Liver (tissue), 9 donors: ENCODE results near the gene HASPIN. TPM values are rescaled to one million over a fixed set of nuclear protein-coding genes. Genes with fewer than 3 reads are reported as not detected.

Experiments used
- DNase-seq: peaks from one replicate; pipeline ENCODE4 v3.0.0-alpha.2; 2017; ENCODE audit warnings: low spot score
- H3K27ac ChIP-seq, 2 donors: one replicate each; pipeline ENCODE4 v1.7.0; 2013; ENCODE audit warnings: inconsistent platforms in 2 of 2, low read length in 2 of 2, control low read depth in 1 of 2, low read depth in 1 of 2, mild to moderate bottlenecking in 1 of 2
- H3K27me3 ChIP-seq, 4 donors: one replicate each; pipeline versions ENCODE4 v1.6.1 to v1.7.0; 2013; ENCODE audit warnings: low read length in 3 of 4, inconsistent platforms in 1 of 4, mild to moderate bottlenecking in 1 of 4, moderate library complexity in 1 of 4; ENCODE audit not compliant: control insufficient read depth in 4 of 4, insufficient read depth in 4 of 4
- H3K36me3 ChIP-seq, 4 donors: one replicate each; pipeline versions ENCODE4 v1.6.1 to v1.7.0; 2013; ENCODE audit warnings: low read length in 3 of 4, mild to moderate bottlenecking in 3 of 4, low read depth in 1 of 4, moderate library complexity in 1 of 4; ENCODE audit not compliant: control insufficient read depth in 4 of 4, insufficient read depth in 3 of 4
- H3K4me1 ChIP-seq, 4 donors: one replicate each; pipeline versions ENCODE4 v1.6.1 to v1.7.0; 2013; ENCODE audit warnings: low read length in 3 of 4, mild to moderate bottlenecking in 3 of 4, moderate library complexity in 1 of 4; ENCODE audit not compliant: control insufficient read depth in 4 of 4, insufficient read depth in 4 of 4
- H3K4me3 ChIP-seq, 3 donors: one replicate each; pipeline versions ENCODE4 v1.6.1 to v1.7.0; 2013; ENCODE audit warnings: low read length in 3 of 3, control low read depth in 1 of 3, low read depth in 1 of 3, mild to moderate bottlenecking in 1 of 3
- H3K9ac ChIP-seq, 2 donors: one replicate each; pipeline ENCODE4 v1.7.0; 2013; ENCODE audit warnings: low read length in 2 of 2, mild to moderate bottlenecking in 2 of 2, moderate library complexity in 2 of 2, control low read depth in 1 of 2, low read depth in 1 of 2
- H3K9me3 ChIP-seq, 4 donors: one replicate each; pipeline versions ENCODE4 v1.6.1 to v1.7.0; 2013; ENCODE audit warnings: low read length in 3 of 4; ENCODE audit not compliant: control insufficient read depth in 4 of 4
- ATF3 ChIP-seq: IDR thresholded peaks from 2 replicates; pipeline ENCODE4 v1.6.1; 2016; ENCODE audit warnings: antibody characterized with exemption
- CTCF ChIP-seq: fragments of 150-350 bp; IDR thresholded peaks from 2 replicates; pipeline ENCODE4 v1.5.1; 2017; ENCODE audit warnings: improper control_type of control experiment, low read depth, low read length; ENCODE audit not compliant: missing input control
- EGR1 ChIP-seq, 2 donors: IDR thresholded peaks; 2 replicates each; pipeline ENCODE4 v1.6.1; 2016 to 2018; ENCODE audit warnings: antibody characterized with exemption in 2 of 2, low read depth in 2 of 2
- FOXA2 ChIP-seq: IDR thresholded peaks from 2 replicates; pipeline ENCODE4 v1.6.1; 2016; ENCODE audit warnings: antibody characterized with exemption
- GABPA ChIP-seq, 2 donors: IDR thresholded peaks in 1 of 2; conservative IDR thresholded peaks in 1 of 2; 2 replicates each; pipeline ENCODE4 v1.6.1; 2016; ENCODE audit warnings: antibody characterized with exemption in 2 of 2, mild to moderate bottlenecking in 1 of 2, moderate library complexity in 1 of 2
- HNF4A ChIP-seq, 2 donors: conservative IDR thresholded peaks; 2 replicates each; pipeline ENCODE4 v1.6.1; 2016; ENCODE audit warnings: antibody characterized with exemption in 2 of 2, mild to moderate bottlenecking in 2 of 2
- JUND ChIP-seq, 2 donors: IDR thresholded peaks; 2 replicates each; pipeline ENCODE4 v1.6.1; 2016; ENCODE audit warnings: antibody characterized with exemption in 2 of 2
- NR2F2 ChIP-seq: IDR thresholded peaks from 2 replicates; pipeline ENCODE4 v1.6.1; 2016; ENCODE audit warnings: antibody characterized with exemption
- RAD21 ChIP-seq, 2 donors: IDR thresholded peaks; 2 replicates each; pipeline ENCODE4 v1.6.1; 2016; ENCODE audit warnings: antibody characterized with exemption in 2 of 2, mild to moderate bottlenecking in 2 of 2
- RXRA ChIP-seq, 2 donors: IDR thresholded peaks; 2 replicates each; pipeline ENCODE4 v1.6.1; 2017 to 2018; ENCODE audit warnings: antibody characterized with exemption in 2 of 2, mild to moderate bottlenecking in 1 of 2
- SP1 ChIP-seq: IDR thresholded peaks from 2 replicates; pipeline ENCODE4 v1.6.1; 2018; ENCODE audit warnings: antibody characterized with exemption, mild to moderate bottlenecking
- TAF1 ChIP-seq: conservative IDR thresholded peaks from 2 replicates; pipeline ENCODE4 v1.6.1; 2016; ENCODE audit warnings: antibody characterized with exemption, mild to moderate bottlenecking
- ZBTB33 ChIP-seq: IDR thresholded peaks from 2 replicates; pipeline ENCODE4 v1.6.1; 2016; ENCODE audit warnings: antibody characterized with exemption
- WGBS: extraction: QIAGEN DNeasy Blood & Tissue Kit; methylation state at CpG from one replicate; pipeline ENCODE4 v1.1.7; 2013; 5-methylcytosine and 5-hydroxymethylcytosine counted together
- polyA plus RNA-seq, 2 donors: library from polyadenylated mRNA; stranded (reverse) in 1 of 2; unstranded in 1 of 2; fragments of 200-250 nt in 1 of 2; fragments of >200 nt in 1 of 2; fragmentation: Nextera tagmentation in 1 of 2; extraction: Ambion mirVana in 1 of 2; gene quantifications; one replicate each; pipeline versions ENCODE4 v1.2.1 to v1.2.3, GENCODE V29; 2013 to 2015
- total RNA-seq, 2 donors: library from RNA; depleted of rRNA; stranded (reverse); fragments of >200 nt; gene quantifications; one replicate each; pipeline ENCODE4 v1.2.3, GENCODE V29; 2014
- TF ChIP-seq, protein P1 (sequence below): IDR thresholded peaks from 2 replicates; pipeline ENCODE4 v1.6.1; 2016; ENCODE audit warnings: antibody characterized with exemption, mild to moderate bottlenecking
- TF ChIP-seq, protein P2 (sequence below): IDR thresholded peaks from 2 replicates; pipeline ENCODE4 v1.6.1; 2016; ENCODE audit warnings: antibody characterized with exemption
- donor health status: healthy.
- donor health status: healthy.
- donor health status: healthy.
- donor health status: healthy.
- donor health status: healthy.

The HASPIN gene
- total and polyA plus RNA-seq, 4 donors, result 0.08 to 5.8 (median 0.28) TPM; not detected in 1

- TF ChIP-seq, protein P1, sequence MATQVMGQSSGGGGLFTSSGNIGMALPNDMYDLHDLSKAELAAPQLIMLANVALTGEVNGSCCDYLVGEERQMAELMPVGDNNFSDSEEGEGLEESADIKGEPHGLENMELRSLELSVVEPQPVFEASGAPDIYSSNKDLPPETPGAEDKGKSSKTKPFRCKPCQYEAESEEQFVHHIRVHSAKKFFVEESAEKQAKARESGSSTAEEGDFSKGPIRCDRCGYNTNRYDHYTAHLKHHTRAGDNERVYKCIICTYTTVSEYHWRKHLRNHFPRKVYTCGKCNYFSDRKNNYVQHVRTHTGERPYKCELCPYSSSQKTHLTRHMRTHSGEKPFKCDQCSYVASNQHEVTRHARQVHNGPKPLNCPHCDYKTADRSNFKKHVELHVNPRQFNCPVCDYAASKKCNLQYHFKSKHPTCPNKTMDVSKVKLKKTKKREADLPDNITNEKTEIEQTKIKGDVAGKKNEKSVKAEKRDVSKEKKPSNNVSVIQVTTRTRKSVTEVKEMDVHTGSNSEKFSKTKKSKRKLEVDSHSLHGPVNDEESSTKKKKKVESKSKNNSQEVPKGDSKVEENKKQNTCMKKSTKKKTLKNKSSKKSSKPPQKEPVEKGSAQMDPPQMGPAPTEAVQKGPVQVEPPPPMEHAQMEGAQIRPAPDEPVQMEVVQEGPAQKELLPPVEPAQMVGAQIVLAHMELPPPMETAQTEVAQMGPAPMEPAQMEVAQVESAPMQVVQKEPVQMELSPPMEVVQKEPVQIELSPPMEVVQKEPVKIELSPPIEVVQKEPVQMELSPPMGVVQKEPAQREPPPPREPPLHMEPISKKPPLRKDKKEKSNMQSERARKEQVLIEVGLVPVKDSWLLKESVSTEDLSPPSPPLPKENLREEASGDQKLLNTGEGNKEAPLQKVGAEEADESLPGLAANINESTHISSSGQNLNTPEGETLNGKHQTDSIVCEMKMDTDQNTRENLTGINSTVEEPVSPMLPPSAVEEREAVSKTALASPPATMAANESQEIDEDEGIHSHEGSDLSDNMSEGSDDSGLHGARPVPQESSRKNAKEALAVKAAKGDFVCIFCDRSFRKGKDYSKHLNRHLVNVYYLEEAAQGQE, result no peak
- TF ChIP-seq RAD21 (IDR thresholded peaks at IDR 0.05), result no peak
- TF ChIP-seq RXRA (IDR thresholded peaks at IDR 0.05), result no peak
Observed at GRCh38 chr17:3722716-3723115, 987 bp upstream of the HASPIN start (continued).

DNA sequence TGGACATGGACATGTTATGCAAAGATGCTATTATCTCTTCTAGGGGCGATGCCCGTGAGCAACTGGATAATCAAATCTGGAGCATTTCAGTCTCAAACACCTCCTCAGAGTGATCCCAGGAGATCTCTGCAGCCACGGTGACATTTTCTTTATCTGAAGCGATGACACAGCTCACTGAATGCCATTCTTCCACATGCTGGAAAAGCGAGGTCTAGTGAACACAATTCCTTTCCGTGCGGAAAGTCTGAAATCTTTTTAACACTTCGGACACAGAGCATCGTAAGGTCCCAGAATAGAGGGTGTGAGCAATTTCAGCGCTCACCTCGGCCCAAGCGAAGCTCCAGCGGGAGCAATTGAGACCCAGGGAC, 531 bp upstream of the HASPIN start:
- Histone ChIP-seq H3K9ac (peak overlapping the region; percentile 89 to 95), H3K9me3 (no peaks in the 10 kb centered on the region), H3K36me3 (peaks cover 0 to 5% (median 2%) of the 10 kb centered on the region in 4 donors), H3K27ac (peak overlapping the region; percentile 62 to 75), H3K27me3 (no peaks in the 10 kb centered on the region), H3K4me1 (peaks cover 8 to 21% (median 13%) of the 10 kb centered on the region in 4 donors), H3K4me3 (peak overlapping the region; percentile 61 to 92 (median 79))
- DNase-seq, result no peak
- TF ChIP-seq ATF3, result no peak
- no peak for TF ChIP-seq JUND (IDR thresholded peaks at IDR 0.05)
- no peak for TF ChIP-seq FOXA2
- TF ChIP-seq RXRA (IDR thresholded peaks at IDR 0.05), result no peak
- no peak for TF ChIP-seq CTCF
- TF ChIP-seq HNF4A (conservative IDR thresholded peaks at IDR 0.05), result no peak
- TF ChIP-seq, protein P2, sequence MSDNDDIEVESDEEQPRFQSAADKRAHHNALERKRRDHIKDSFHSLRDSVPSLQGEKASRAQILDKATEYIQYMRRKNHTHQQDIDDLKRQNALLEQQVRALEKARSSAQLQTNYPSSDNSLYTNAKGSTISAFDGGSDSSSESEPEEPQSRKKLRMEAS, result no peak
- WGBS, result 2% methylated on average over 13 of the region's 13 CpGs

GRCh38 chr17:3724378-3725077, 825 bp downstream of the HASPIN start:
- no peak overlapping the region for H3K27ac ChIP-seq
- no peak for DNase-seq
- TF ChIP-seq ZBTB33 (no peak), TAF1 (no peak), ATF3 (no peak), JUND (IDR thresholded peaks at IDR 0.05) (no peak), GABPA (IDR thresholded peaks at IDR 0.05 in 1 of 2, conservative IDR thresholded peaks at IDR 0.05 in 1 of 2) (no peak), SP1 (no peak), CTCF (no peak), RXRA (IDR thresholded peaks at IDR 0.05) (no peak), EGR1 (IDR thresholded peaks at IDR 0.05; ENCODE audit: low read depth in 2 of 2) (no peak), NR2F2 (no peak)
- TF ChIP-seq, protein P2, result no peak

More at GRCh38 chr17:3724378-3725077, 825 bp downstream of the HASPIN start:
- peaks cover 8 to 21% (median 13%) of the 10 kb centered on the region in 4 donors for H3K4me1 ChIP-seq
- H3K36me3 ChIP-seq, result peaks cover 0 to 5% (median 0%) of the 10 kb centered on the region in 4 donors
- no peaks in the 10 kb centered on the region for H3K9me3 ChIP-seq
- 22% methylated on average over 27 of the region's 27 CpGs for WGBS
- no peaks in the 10 kb centered on the region for H3K27me3 ChIP-seq
- H3K4me3 ChIP-seq, result peak overlapping the region in 2 of 3 donors; percentile 79 to 92
- H3K9ac ChIP-seq, result peak overlapping the region in 1 of 2 donors; percentile 95
